Liver (tissue), 9 donors: Measurements from ENCODE around the gene NUP50. TPM values are rescaled to one million over a fixed set of nuclear protein-coding genes. Genes with fewer than 3 reads are reported as not detected.

ENCODE experiments used
- DNase-seq: peaks from one replicate; pipeline ENCODE4 v3.0.0-alpha.2; 2017; ENCODE audit warnings: low spot score
- H3K27ac ChIP-seq, 2 donors: one replicate each; pipeline ENCODE4 v1.7.0; 2013; ENCODE audit warnings: inconsistent platforms in 2 of 2, low read length in 2 of 2, control low read depth in 1 of 2, low read depth in 1 of 2, mild to moderate bottlenecking in 1 of 2
- H3K27me3 ChIP-seq, 4 donors: one replicate each; pipeline versions ENCODE4 v1.6.1 to v1.7.0; 2013; ENCODE audit warnings: low read length in 3 of 4, inconsistent platforms in 1 of 4, mild to moderate bottlenecking in 1 of 4, moderate library complexity in 1 of 4; ENCODE audit not compliant: control insufficient read depth in 4 of 4, insufficient read depth in 4 of 4
- H3K36me3 ChIP-seq, 4 donors: one replicate each; pipeline versions ENCODE4 v1.6.1 to v1.7.0; 2013; ENCODE audit warnings: low read length in 3 of 4, mild to moderate bottlenecking in 3 of 4, low read depth in 1 of 4, moderate library complexity in 1 of 4; ENCODE audit not compliant: control insufficient read depth in 4 of 4, insufficient read depth in 3 of 4
- H3K4me1 ChIP-seq, 4 donors: one replicate each; pipeline versions ENCODE4 v1.6.1 to v1.7.0; 2013; ENCODE audit warnings: low read length in 3 of 4, mild to moderate bottlenecking in 3 of 4, moderate library complexity in 1 of 4; ENCODE audit not compliant: control insufficient read depth in 4 of 4, insufficient read depth in 4 of 4
- H3K4me3 ChIP-seq, 3 donors: one replicate each; pipeline versions ENCODE4 v1.6.1 to v1.7.0; 2013; ENCODE audit warnings: low read length in 3 of 3, control low read depth in 1 of 3, low read depth in 1 of 3, mild to moderate bottlenecking in 1 of 3
- H3K9ac ChIP-seq, 2 donors: one replicate each; pipeline ENCODE4 v1.7.0; 2013; ENCODE audit warnings: low read length in 2 of 2, mild to moderate bottlenecking in 2 of 2, moderate library complexity in 2 of 2, control low read depth in 1 of 2, low read depth in 1 of 2
- H3K9me3 ChIP-seq, 4 donors: one replicate each; pipeline versions ENCODE4 v1.6.1 to v1.7.0; 2013; ENCODE audit warnings: low read length in 3 of 4; ENCODE audit not compliant: control insufficient read depth in 4 of 4
- ATF3 ChIP-seq: IDR thresholded peaks from 2 replicates; pipeline ENCODE4 v1.6.1; 2016; ENCODE audit warnings: antibody characterized with exemption
- FOXA1 ChIP-seq: IDR thresholded peaks from 2 replicates; pipeline ENCODE4 v1.6.1; 2016; ENCODE audit warnings: antibody characterized with exemption
- FOXA2 ChIP-seq: IDR thresholded peaks from 2 replicates; pipeline ENCODE4 v1.6.1; 2016; ENCODE audit warnings: antibody characterized with exemption
- GABPA ChIP-seq, 2 donors: IDR thresholded peaks in 1 of 2; conservative IDR thresholded peaks in 1 of 2; 2 replicates each; pipeline ENCODE4 v1.6.1; 2016; ENCODE audit warnings: antibody characterized with exemption in 2 of 2, mild to moderate bottlenecking in 1 of 2, moderate library complexity in 1 of 2
- HNF4A ChIP-seq, 2 donors: conservative IDR thresholded peaks; 2 replicates each; pipeline ENCODE4 v1.6.1; 2016; ENCODE audit warnings: antibody characterized with exemption in 2 of 2, mild to moderate bottlenecking in 2 of 2
- HNF4G ChIP-seq: IDR thresholded peaks from 2 replicates; pipeline ENCODE4 v1.6.1; 2016; ENCODE audit warnings: antibody characterized with exemption
- JUND ChIP-seq, 2 donors: IDR thresholded peaks; 2 replicates each; pipeline ENCODE4 v1.6.1; 2016; ENCODE audit warnings: antibody characterized with exemption in 2 of 2
- MAX ChIP-seq: IDR thresholded peaks from 2 replicates; pipeline ENCODE4 v1.6.1; 2016; ENCODE audit warnings: antibody characterized with exemption
- NR2F2 ChIP-seq: IDR thresholded peaks from 2 replicates; pipeline ENCODE4 v1.6.1; 2016; ENCODE audit warnings: antibody characterized with exemption
- RAD21 ChIP-seq, 2 donors: IDR thresholded peaks; 2 replicates each; pipeline ENCODE4 v1.6.1; 2016; ENCODE audit warnings: antibody characterized with exemption in 2 of 2, mild to moderate bottlenecking in 2 of 2
- REST ChIP-seq: IDR thresholded peaks from 2 replicates; pipeline ENCODE4 v1.6.1; 2016; ENCODE audit warnings: antibody characterized with exemption, mild to moderate bottlenecking
- RXRA ChIP-seq, 2 donors: IDR thresholded peaks; 2 replicates each; pipeline ENCODE4 v1.6.1; 2017 to 2018; ENCODE audit warnings: antibody characterized with exemption in 2 of 2, mild to moderate bottlenecking in 1 of 2
- SP1 ChIP-seq: IDR thresholded peaks from 2 replicates; pipeline ENCODE4 v1.6.1; 2018; ENCODE audit warnings: antibody characterized with exemption, mild to moderate bottlenecking
- YY1 ChIP-seq: IDR thresholded peaks from 2 replicates; pipeline ENCODE4 v1.6.1; 2016; ENCODE audit warnings: antibody characterized with exemption, mild to moderate bottlenecking
- WGBS: extraction: QIAGEN DNeasy Blood & Tissue Kit; methylation state at CpG from one replicate; pipeline ENCODE4 v1.1.7; 2013; 5-methylcytosine and 5-hydroxymethylcytosine counted together
- polyA plus RNA-seq, 2 donors: library from polyadenylated mRNA; stranded (reverse) in 1 of 2; unstranded in 1 of 2; fragments of 200-250 nt in 1 of 2; fragments of >200 nt in 1 of 2; fragmentation: Nextera tagmentation in 1 of 2; extraction: Ambion mirVana in 1 of 2; gene quantifications; one replicate each; pipeline versions ENCODE4 v1.2.1 to v1.2.3, GENCODE V29; 2013 to 2015
- total RNA-seq, 2 donors: library from RNA; depleted of rRNA; stranded (reverse); fragments of >200 nt; gene quantifications; one replicate each; pipeline ENCODE4 v1.2.3, GENCODE V29; 2014
- TF ChIP-seq, protein P1 (sequence below): IDR thresholded peaks from 2 replicates; pipeline ENCODE4 v1.6.1; 2016; ENCODE audit warnings: antibody characterized with exemption
- donor health status: healthy.
- donor health status: healthy.
- donor health status: healthy.
- donor health status: healthy.
- donor health status: healthy.

The NUP50 gene
- total and polyA plus RNA-seq, 4 donors, result 8.7 to 48.2 (median 24.8) TPM

DNA sequence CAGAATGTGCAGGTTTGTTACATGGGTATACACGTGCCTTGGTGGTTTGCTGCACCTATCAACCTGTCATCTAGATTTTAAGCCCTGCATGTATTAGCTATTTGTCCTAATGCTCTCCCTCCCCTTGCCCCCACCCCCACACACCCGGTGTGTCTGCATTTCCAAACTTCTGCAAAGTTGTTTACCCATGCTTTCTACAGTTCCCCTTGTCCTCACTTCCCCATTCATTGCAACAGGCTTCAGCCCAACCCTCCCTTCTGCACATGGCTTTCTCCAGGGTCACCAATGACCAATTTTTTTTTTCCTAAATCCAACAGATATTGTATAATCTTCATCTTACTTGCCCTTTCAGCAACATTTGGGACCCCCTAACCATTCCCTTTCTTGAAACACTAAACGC lies 32.0 kb upstream of the NUP50 start:
- H3K27ac ChIP-seq, result no peak overlapping the region
- 68% methylated on average over 3 of the region's 3 CpGs for WGBS
- peaks cover 3 to 8% (median 6%) of the 10 kb centered on the region in 4 donors for H3K9me3 ChIP-seq
- TF ChIP-seq HNF4G, result no peak
- no peak for TF ChIP-seq ATF3
- TF ChIP-seq, protein P1, sequence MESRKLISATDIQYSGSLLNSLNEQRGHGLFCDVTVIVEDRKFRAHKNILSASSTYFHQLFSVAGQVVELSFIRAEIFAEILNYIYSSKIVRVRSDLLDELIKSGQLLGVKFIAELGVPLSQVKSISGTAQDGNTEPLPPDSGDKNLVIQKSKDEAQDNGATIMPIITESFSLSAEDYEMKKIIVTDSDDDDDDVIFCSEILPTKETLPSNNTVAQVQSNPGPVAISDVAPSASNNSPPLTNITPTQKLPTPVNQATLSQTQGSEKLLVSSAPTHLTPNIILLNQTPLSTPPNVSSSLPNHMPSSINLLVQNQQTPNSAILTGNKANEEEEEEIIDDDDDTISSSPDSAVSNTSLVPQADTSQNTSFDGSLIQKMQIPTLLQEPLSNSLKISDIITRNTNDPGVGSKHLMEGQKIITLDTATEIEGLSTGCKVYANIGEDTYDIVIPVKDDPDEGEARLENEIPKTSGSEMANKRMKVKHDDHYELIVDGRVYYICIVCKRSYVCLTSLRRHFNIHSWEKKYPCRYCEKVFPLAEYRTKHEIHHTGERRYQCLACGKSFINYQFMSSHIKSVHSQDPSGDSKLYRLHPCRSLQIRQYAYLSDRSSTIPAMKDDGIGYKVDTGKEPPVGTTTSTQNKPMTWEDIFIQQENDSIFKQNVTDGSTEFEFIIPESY, result no peak
- TF ChIP-seq FOXA1, result no peak
- H3K4me1 ChIP-seq, result no peaks in the 10 kb centered on the region
- no peak overlapping the region for H3K4me3 ChIP-seq
- no peaks in the 10 kb centered on the region for H3K27me3 ChIP-seq
- H3K36me3 ChIP-seq, result peaks cover 6 to 12% (median 11%) of the 10 kb centered on the region in 4 donors
- no peak overlapping the region for H3K9ac ChIP-seq
- no peak for DNase-seq

DNA sequence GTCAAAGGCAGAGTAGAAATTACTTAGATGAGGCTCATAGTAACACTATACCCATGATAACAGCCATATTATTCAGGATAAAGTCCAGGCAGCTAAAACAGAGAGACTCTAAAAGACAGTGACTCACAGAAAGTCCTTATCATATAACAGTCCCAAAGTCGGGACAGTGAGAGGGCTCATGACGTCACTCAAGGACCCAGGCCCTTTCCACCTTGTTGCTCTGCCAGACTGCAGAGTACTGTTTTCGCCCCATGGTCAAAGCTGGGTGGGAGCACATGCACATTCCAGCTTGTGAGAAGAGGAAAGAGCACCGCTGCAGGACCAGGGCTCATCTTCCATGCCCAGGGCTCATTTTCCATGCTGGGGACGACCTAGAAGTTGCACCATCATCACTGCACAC lies 29.4 kb upstream of the NUP50 start:
- Histone ChIP-seq H3K4me1 (no peaks in the 10 kb centered on the region), H3K27me3 (no peaks in the 10 kb centered on the region), H3K4me3 (no peak overlapping the region), H3K9me3 (peaks cover 3 to 8% (median 6%) of the 10 kb centered on the region in 4 donors), H3K27ac (no peak overlapping the region), H3K36me3 (peaks cover 6 to 12% (median 11%) of the 10 kb centered on the region in 4 donors), H3K9ac (no peak overlapping the region)
- WGBS, result over 99% methylated on average over 5 of the region's 5 CpGs
- no peak for TF ChIP-seq YY1
- TF ChIP-seq REST, result no peak
- DNase-seq, result no peak

- peaks cover 3 to 8% (median 6%) of the 10 kb centered on the region in 4 donors for H3K9me3 ChIP-seq
- WGBS, result 93% methylated on average over 2 of the region's 2 CpGs
- peaks cover 7 to 12% (median 11%) of the 10 kb centered on the region in 4 donors for H3K36me3 ChIP-seq
- H3K9ac ChIP-seq, result no peak overlapping the region
- H3K27me3 ChIP-seq, result no peaks in the 10 kb centered on the region
- TF ChIP-seq NR2F2, result no peak
- no peak for TF ChIP-seq YY1
- no peak for TF ChIP-seq RAD21 (IDR thresholded peaks at IDR 0.05)
- TF ChIP-seq ATF3, result no peak
- TF ChIP-seq FOXA1, result no peak
- no peak for TF ChIP-seq MAX
- TF ChIP-seq RXRA (IDR thresholded peaks at IDR 0.05), result no peak
- TF ChIP-seq, protein P1, result no peak
- TF ChIP-seq HNF4A (conservative IDR thresholded peaks at IDR 0.05), result no peak
- no peak for TF ChIP-seq GABPA (IDR thresholded peaks at IDR 0.05 in 1 of 2, conservative IDR thresholded peaks at IDR 0.05 in 1 of 2)
- TF ChIP-seq FOXA2, result no peak
- no peak for TF ChIP-seq HNF4G
- no peak for TF ChIP-seq JUND (IDR thresholded peaks at IDR 0.05)
- TF ChIP-seq SP1, result no peak
- no peak for TF ChIP-seq REST
- H3K4me3 ChIP-seq, result no peak overlapping the region
- H3K4me1 ChIP-seq, result no peaks in the 10 kb centered on the region
- no peak for DNase-seq
- no peak overlapping the region for H3K27ac ChIP-seq
Observed at GRCh38 chr22:45136594-45136993, 27.1 kb upstream of the NUP50 start.
